Dermis microvascular lymphatic vessel endothelial cell (primary cell): ENCODE data around the gene MED27. TPM values are rescaled to one million over a fixed set of nuclear protein-coding genes. Genes with fewer than 3 reads are reported as not detected.
"Not testable (repeated sequence)": the region's sequence is repeated elsewhere in the genome, so short reads cannot be mapped to it uniquely, and the experiment has no call there.

Experiments used
- DNase-seq, 2 donors: peaks; one replicate each; pipeline versions ENCODE4 v3.0.0 to v3.0.0-alpha.2; 2010; ENCODE audit warnings: low read depth in 2 of 2
- total RNA-seq: library from RNA; depleted of rRNA; stranded (reverse); fragments of >200 nt; gene quantifications from 2 replicates; pipeline ENCODE4 v1.2.1, GENCODE V29; 2014

The MED27 gene
- total RNA-seq, 1 donor from 2014 or later: 11.6 TPM

- DNase-seq: peak in 1 of 2 donors; percentile 48
These were observed 1.6 kb downstream of the MED27 start for GRCh38 chr9:132077881-132078698.

- no peak for DNase-seq
These were observed 3.8 kb downstream of the MED27 start for GRCh38 chr9:132075853-132076252.

GRCh38 chr9:132074736-132075135 lies 4.9 kb downstream of the MED27 start:
- DNase-seq: peak in 1 of 2 donors; percentile 14

- no peak for DNase-seq
These were observed 7.7 kb downstream of the MED27 start for GRCh38 chr9:132071847-132072507.

GRCh38 chr9:132069046-132069898 lies 10.4 kb downstream of the MED27 start:
- no peak for DNase-seq

GRCh38 chr9:132068605-132069004 lies 11.1 kb downstream of the MED27 start:
- no peak for DNase-seq

GRCh38 chr9:132066511-132066910 lies 13.2 kb downstream of the MED27 start:
- no peak for DNase-seq

GRCh38 chr9:132066057-132066456 lies 13.6 kb downstream of the MED27 start:
- DNase-seq: no peak

GRCh38 chr9:132063281-132063680 lies 16.4 kb downstream of the MED27 start:
- DNase-seq: no peak

- DNase-seq: no peak
These were observed 16.9 kb downstream of the MED27 start for GRCh38 chr9:132062806-132063205.

- DNase-seq: no peak
These were observed 18.1 kb downstream of the MED27 start for GRCh38 chr9:132061526-132061925.

GRCh38 chr9:132059361-132059760 lies 20.3 kb downstream of the MED27 start:
- DNase-seq: no peak

GRCh38 chr9:132058226-132058625 lies 21.4 kb downstream of the MED27 start:
- DNase-seq: not testable (repeated sequence)

- DNase-seq: no peak
These were observed 22.7 kb downstream of the MED27 start for GRCh38 chr9:132056717-132057560.

GRCh38 chr9:132055756-132056155 lies 23.9 kb downstream of the MED27 start:
- no peak for DNase-seq

- DNase-seq: no peak
These were observed 25.6 kb downstream of the MED27 start for GRCh38 chr9:132054024-132054423.

GRCh38 chr9:132049900-132050299 lies 29.8 kb downstream of the MED27 start:
- DNase-seq: no peak

GRCh38 chr9:132049323-132049882 lies 30.3 kb downstream of the MED27 start:
- no peak for DNase-seq

GRCh38 chr9:132048201-132048600 lies 31.5 kb downstream of the MED27 start:
- DNase-seq: no peak

GRCh38 chr9:132046456-132046855 lies 33.2 kb downstream of the MED27 start:
- DNase-seq: no peak
